Neural progenitor cell (in vitro differentiated cells): Measurements from ENCODE around the gene TSHZ1. TPM values are rescaled to one million over a fixed set of nuclear protein-coding genes. Genes with fewer than 3 reads are reported as not detected.

Source experiments
- DNase-seq: peaks from one replicate; pipeline ENCODE4 v3.0.0-alpha.2; 2016; ENCODE audit warnings: low spot score
- H2AFZ ChIP-seq: fragments of 200-600 bp; sonication (generic); replicated peaks from 2 replicates; pipeline ENCODE4 v1.6.1; 2016; ENCODE audit warnings: antibody characterized with exemption
- H3F3A ChIP-seq: fragments of 200-600 bp; sonication (generic); 2 replicates; pipeline ENCODE4 v1.6.1; 2016; ENCODE audit warnings: antibody characterized with exemption, low read depth
- H3K27ac ChIP-seq: fragments of 200-600 bp; sonication (generic); 2 replicates; pipeline ENCODE4 v1.5.1; 2016; ENCODE audit warnings: mild to moderate bottlenecking
- H3K27me3 ChIP-seq: fragments of 200-600 bp; sonication (generic); 2 replicates; pipeline ENCODE4 v1.6.1; 2016; ENCODE audit warnings: mild to moderate bottlenecking, moderate library complexity
- H3K36me3 ChIP-seq: fragments of 200-600 bp; sonication (generic); 2 replicates; pipeline ENCODE4 v1.5.1; 2016
- H3K4me1 ChIP-seq: fragments of 200-600 bp; sonication (generic); 2 replicates; pipeline ENCODE4 v1.6.1; 2016; ENCODE audit warnings: mixed run types
- H3K4me2 ChIP-seq: fragments of 200-600 bp; sonication (generic); 2 replicates; pipeline ENCODE4 v1.6.1; 2016
- H3K4me3 ChIP-seq: fragments of 200-600 bp; sonication (generic); 2 replicates; pipeline ENCODE4 v1.5.1; 2016
- H3K79me2 ChIP-seq: fragments of 200-600 bp; sonication (generic); 2 replicates; pipeline ENCODE4 v1.6.1; 2016; ENCODE audit warnings: low read depth
- H3K9ac ChIP-seq: fragments of 200-600 bp; sonication (generic); 2 replicates; pipeline ENCODE4 v1.6.1; 2016
- H3K9me3 ChIP-seq: fragments of 200-600 bp; sonication (generic); 2 replicates; pipeline ENCODE4 v1.5.1; 2016; ENCODE audit warnings: low read depth
- H4K20me1 ChIP-seq: fragments of 200-600 bp; sonication (generic); 2 replicates; pipeline ENCODE4 v1.6.1; 2016; ENCODE audit warnings: low read depth
- H3K27ac Mint-ChIP-seq: 3 replicates; pipeline ENCODE4 v1.8.0; 2021; ENCODE audit warnings: mixed read lengths
- H3K27me3 Mint-ChIP-seq: 2 replicates; pipeline ENCODE4 v1.8.0; 2022; ENCODE audit warnings: low read depth, mild to moderate bottlenecking, inconsistent platforms, moderate library complexity, mixed read lengths; ENCODE audit not compliant: insufficient read depth
- H3K36me3 Mint-ChIP-seq: 3 replicates; pipeline ENCODE4 v1.8.0; 2021; ENCODE audit warnings: mixed read lengths
- H3K4me1 Mint-ChIP-seq: 3 replicates; pipeline ENCODE4 v1.8.0; 2021; ENCODE audit warnings: mixed read lengths
- H3K4me3 Mint-ChIP-seq: 3 replicates; pipeline ENCODE4 v1.8.0; 2021; ENCODE audit warnings: mild to moderate bottlenecking, moderate library complexity, mixed read lengths
- H3K9me3 Mint-ChIP-seq: 3 replicates; pipeline ENCODE4 v1.8.0; 2020; ENCODE audit warnings: mixed read lengths
- EZH2 ChIP-seq: fragments of 200-600 bp; sonication (generic); IDR thresholded peaks from 2 replicates; pipeline ENCODE4 v1.6.1; 2017; ENCODE audit warnings: antibody characterized with exemption, mild to moderate bottlenecking, moderate library complexity
- EZH2phosphoT487 ChIP-seq: fragments of 200-600 bp; sonication (generic); IDR thresholded peaks from 2 replicates; pipeline ENCODE4 v1.6.1; 2017; ENCODE audit warnings: antibody characterized with exemption
- total RNA-seq: library from RNA; depleted of rRNA; stranded (reverse); fragments of >200 nt; gene quantifications from 2 replicates; pipeline ENCODE4 v1.2.3, GENCODE V29; 2015; ENCODE audit warnings: low replicate concordance
- TF ChIP-seq, protein P1 (sequence below): fragments of 200-600 bp; sonication (generic); IDR thresholded peaks from 2 replicates; pipeline ENCODE4 v1.5.1; 2017; ENCODE audit warnings: antibody characterized with exemption, mild to moderate bottlenecking

The TSHZ1 gene
- total RNA-seq, 1 donor from 2014 or later = 0.06 TPM

DNA sequence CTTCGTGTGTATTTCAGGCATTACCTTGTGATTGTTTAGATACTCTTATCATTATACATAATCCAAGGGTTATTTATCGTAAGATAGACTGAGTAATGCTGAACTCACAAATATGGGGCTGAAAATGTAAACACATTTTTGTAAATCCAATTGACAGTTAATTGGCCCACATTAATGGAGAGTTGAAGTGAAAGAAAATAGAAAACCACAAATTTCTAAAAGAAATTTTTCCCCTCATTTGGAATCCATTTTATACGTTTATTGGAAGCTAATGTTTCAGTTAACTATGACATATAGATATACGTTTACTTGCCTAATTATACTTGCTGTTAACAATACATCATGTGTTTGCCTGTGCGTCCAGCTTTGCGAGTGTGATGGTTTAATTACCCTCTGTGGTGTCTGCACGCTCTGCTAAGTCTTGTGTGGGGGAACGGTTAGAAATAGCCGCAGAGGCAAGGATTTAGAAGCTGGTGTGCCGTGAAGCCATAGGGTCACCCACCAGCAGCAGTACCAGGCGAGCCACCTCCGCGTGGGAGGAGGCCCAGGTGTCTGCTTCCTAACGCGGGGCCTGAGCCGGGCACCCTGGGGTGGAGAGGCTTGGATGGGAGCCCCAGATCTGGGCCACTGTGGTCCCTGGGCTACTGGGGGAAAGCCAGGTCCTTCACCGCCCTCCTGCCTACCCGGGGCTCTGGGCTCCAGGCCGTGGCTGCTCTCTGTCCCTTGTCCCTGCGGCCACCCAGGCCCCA lies 38.0 kb downstream of the TSHZ1 start:
- Histone ChIP-seq H3K36me3 (no peaks in the 10 kb centered on the region), H3K9ac (no peak overlapping the region), H3K27me3 (no peaks in the 10 kb centered on the region), H3K27ac (no peak overlapping the region), H4K20me1 (no peaks in the 10 kb centered on the region), H3K79me2 (no peaks in the 10 kb centered on the region), H3K9me3 (no peaks in the 10 kb centered on the region), H3K4me2 (no peak overlapping the region), H3F3A (no peaks in the 10 kb centered on the region), H3K4me3 (no peak overlapping the region), H2AFZ (no peak overlapping the region), H3K4me1 (no peaks in the 10 kb centered on the region)
- Mint-ChIP-seq H3K9me3 (no peaks in the 10 kb centered on the region), H3K4me1 (no peaks in the 10 kb centered on the region), H3K36me3 (no peaks in the 10 kb centered on the region), H3K27ac (no peak overlapping the region), H3K27me3 (peaks cover 6% of the 10 kb centered on the region), H3K4me3 (no peak overlapping the region)
- DNase-seq = no peak
- TF ChIP-seq, protein P1, sequence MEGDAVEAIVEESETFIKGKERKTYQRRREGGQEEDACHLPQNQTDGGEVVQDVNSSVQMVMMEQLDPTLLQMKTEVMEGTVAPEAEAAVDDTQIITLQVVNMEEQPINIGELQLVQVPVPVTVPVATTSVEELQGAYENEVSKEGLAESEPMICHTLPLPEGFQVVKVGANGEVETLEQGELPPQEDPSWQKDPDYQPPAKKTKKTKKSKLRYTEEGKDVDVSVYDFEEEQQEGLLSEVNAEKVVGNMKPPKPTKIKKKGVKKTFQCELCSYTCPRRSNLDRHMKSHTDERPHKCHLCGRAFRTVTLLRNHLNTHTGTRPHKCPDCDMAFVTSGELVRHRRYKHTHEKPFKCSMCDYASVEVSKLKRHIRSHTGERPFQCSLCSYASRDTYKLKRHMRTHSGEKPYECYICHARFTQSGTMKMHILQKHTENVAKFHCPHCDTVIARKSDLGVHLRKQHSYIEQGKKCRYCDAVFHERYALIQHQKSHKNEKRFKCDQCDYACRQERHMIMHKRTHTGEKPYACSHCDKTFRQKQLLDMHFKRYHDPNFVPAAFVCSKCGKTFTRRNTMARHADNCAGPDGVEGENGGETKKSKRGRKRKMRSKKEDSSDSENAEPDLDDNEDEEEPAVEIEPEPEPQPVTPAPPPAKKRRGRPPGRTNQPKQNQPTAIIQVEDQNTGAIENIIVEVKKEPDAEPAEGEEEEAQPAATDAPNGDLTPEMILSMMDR = no peak

DNA sequence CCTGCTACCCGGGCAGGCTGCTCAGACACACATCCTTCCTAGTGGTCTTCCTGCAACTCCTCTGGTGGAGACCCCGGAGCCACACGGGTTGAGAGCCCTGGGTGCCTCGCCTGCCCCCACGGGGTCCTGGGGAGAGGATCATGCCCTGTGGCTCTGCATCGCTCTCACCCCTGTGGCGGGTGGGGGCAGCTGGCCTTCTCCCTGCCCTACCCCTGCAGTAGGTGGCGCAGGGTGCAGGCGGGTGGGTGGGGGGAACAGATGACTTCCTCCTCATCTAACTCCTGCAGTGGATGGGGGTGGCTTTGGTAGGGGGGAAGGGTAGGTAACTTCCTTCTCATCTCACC lies 38.5 kb downstream of the TSHZ1 start:
- no peak overlapping the region for H3K4me3 Mint-ChIP-seq
- Histone ChIP-seq H3K79me2 (no peaks in the 10 kb centered on the region), H3K27ac (no peak overlapping the region), H4K20me1 (no peaks in the 10 kb centered on the region), H3K9ac (no peak overlapping the region), H3K27me3 (no peaks in the 10 kb centered on the region), H2AFZ (no peak overlapping the region), H3K4me1 (no peaks in the 10 kb centered on the region), H3K36me3 (no peaks in the 10 kb centered on the region), H3F3A (no peaks in the 10 kb centered on the region), H3K4me3 (no peak overlapping the region), H3K4me2 (no peak overlapping the region), H3K9me3 (no peaks in the 10 kb centered on the region)
- no peaks in the 10 kb centered on the region for H3K4me1 Mint-ChIP-seq
- TF ChIP-seq EZH2 (no peak), EZH2phosphoT487 (no peak)
- TF ChIP-seq, protein P1 = no peak
- DNase-seq = no peak
- H3K36me3 Mint-ChIP-seq = no peaks in the 10 kb centered on the region
- peaks cover 3% of the 10 kb centered on the region for H3K27me3 Mint-ChIP-seq
- no peaks in the 10 kb centered on the region for H3K9me3 Mint-ChIP-seq
- no peak overlapping the region for H3K27ac Mint-ChIP-seq

DNA sequence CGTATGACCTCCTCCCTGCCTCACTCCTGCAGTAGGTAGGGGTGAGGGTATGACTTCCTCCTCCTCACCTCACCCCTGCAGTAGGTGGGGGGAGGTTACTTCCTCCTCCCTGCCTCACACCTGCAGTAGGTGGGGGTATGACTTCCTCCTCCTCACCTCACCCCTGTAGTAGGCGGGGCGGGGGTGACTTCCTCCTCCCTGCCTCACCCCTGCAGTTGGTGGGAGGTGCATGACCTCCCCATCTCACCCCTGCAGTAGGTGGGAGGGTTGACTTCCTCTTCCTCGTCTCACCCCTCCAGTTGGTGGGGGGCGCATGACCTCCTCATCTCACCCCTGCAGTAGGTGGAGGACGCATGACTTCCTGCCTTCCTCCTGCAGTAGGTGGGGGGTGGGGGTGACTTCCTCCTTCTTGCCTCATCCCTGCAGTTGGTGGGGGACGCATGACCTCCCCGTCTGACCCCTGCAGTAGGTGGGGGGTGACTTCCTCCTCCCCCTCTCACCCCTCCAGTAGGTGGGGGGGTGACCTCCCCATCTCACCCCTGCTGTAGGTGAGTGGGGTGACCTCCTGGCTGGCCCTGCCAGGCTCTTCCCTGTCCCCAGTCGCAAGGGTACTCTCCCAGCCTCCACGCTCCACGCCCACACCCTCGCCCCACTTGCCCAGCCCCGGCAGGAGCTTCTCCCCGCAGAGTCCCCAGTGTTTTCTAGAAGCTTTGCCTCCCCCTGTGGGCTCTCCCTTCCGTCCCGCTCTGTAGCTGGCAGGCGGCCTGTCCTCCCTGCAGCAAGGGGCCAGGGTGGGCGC lies 39.3 kb downstream of the TSHZ1 start:
- no peaks in the 10 kb centered on the region for H3K9me3 ChIP-seq
- H3K4me1 Mint-ChIP-seq = no peaks in the 10 kb centered on the region
- H3K4me3 ChIP-seq = no peak overlapping the region
- H3K27ac Mint-ChIP-seq = no peak overlapping the region
- no peak for DNase-seq
- no peaks in the 10 kb centered on the region for H4K20me1 ChIP-seq
- H3K4me1 ChIP-seq = no peaks in the 10 kb centered on the region
- H3K36me3 Mint-ChIP-seq = no peaks in the 10 kb centered on the region
- H3K4me2 ChIP-seq = no peak overlapping the region
- no peaks in the 10 kb centered on the region for H3K36me3 ChIP-seq
- no peak overlapping the region for H3K4me3 Mint-ChIP-seq
- H3K27me3 Mint-ChIP-seq = peaks cover 3% of the 10 kb centered on the region
- H3K9ac ChIP-seq = no peak overlapping the region
- no peak overlapping the region for H2AFZ ChIP-seq
- TF ChIP-seq, protein P1 = no peak
- no peaks in the 10 kb centered on the region for H3K79me2 ChIP-seq
- H3K27ac ChIP-seq = no peak overlapping the region
- H3K9me3 Mint-ChIP-seq = no peaks in the 10 kb centered on the region
- H3F3A ChIP-seq = no peaks in the 10 kb centered on the region
- no peaks in the 10 kb centered on the region for H3K27me3 ChIP-seq
